ENCODE measurements around the gene VWA3A.
"Not testable (repeated sequence)": the region's sequence is repeated elsewhere in the genome, so short reads cannot be mapped to it uniquely, and the experiment has no call there.

VWA3A gene

DNA sequence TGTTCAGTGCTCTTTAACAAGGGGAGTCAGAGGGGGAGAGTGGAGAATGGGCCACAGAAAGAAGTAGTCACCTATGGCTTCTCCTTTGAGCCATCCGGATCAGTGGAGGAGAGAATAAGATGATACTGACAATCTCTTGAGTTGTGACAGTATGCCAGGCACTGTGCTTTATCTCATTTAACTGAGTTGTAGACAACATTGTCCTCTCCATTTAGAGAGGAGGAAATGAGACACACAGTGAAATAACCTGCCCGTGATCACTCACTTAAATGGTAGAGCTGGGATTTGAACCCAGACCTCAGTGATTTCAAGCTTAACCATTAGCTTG is 95.9 kb downstream of the VWA3A start:
- DNase-seq: no peak

DNA sequence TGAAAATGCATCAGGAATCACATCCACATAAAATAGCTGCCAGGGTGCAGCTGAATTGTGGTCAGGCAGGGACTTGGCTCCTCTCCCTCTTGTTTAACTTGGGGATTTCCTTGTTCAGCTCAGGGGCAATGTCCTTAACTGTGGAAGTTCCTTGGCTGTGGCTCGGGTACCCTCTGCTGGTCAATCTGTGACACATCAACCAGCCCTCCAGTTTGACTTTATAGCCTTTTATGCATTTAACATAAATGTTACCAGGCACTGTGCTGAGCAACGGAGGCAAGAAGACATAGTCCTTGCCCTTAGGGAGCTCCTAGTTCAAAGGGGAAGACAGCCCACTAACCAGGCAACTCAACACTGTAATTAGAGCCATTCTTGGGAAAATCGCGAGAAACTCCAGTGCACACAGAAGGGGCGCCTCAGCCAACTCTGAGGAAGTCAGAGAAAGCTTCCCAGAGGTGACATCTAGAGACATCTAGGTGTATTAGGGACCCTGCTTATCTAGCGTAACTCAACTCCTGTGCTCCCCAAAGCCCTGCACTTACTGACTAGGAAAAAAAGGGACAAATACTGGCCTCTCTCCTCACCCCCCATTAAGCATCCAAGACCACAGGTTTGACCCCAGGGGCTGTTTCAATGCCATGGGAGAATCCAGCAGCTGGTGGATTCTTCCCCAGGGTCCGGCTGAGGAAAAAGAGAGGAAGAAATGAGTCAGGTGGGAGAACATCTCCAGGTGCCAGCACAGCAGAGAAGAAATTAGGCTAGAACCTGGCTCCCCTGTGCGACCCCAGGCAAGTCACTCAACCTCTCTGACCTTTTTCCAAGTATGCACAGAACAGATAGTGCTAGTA is 96.5 kb downstream of the VWA3A start:
- peak; percentile 87 for DNase-seq

DNA sequence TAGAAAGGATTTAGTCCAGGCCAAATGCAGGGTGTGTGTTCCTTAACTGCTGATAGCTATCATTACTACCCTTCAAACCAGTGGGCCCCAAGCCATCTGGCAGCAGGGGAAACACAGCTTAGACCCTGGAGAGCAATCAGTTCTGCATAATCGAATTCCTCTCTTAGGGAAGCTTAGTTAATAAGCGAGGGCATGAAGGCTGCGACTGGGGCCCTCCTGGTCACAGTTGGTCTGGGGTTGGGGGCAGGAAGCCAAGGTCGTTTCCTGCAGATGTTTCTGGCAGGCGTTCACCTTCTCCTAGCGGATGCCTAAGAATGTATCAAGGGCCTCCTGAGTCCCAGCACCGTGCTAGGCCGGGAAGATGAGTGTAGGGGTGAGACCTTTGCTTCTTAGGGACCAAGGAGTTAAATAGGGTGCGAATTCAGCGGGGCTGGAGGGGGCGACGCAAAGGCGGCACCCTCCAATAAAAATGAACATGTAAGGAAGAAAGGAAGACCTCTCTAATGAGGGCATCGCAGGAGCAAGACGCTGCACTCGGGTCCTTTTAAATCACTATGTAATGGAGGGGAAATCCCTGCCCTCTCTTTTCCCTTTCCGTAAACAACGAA is 97.2 kb downstream of the VWA3A start:
- DNase-seq: peak; percentile 62

DNA sequence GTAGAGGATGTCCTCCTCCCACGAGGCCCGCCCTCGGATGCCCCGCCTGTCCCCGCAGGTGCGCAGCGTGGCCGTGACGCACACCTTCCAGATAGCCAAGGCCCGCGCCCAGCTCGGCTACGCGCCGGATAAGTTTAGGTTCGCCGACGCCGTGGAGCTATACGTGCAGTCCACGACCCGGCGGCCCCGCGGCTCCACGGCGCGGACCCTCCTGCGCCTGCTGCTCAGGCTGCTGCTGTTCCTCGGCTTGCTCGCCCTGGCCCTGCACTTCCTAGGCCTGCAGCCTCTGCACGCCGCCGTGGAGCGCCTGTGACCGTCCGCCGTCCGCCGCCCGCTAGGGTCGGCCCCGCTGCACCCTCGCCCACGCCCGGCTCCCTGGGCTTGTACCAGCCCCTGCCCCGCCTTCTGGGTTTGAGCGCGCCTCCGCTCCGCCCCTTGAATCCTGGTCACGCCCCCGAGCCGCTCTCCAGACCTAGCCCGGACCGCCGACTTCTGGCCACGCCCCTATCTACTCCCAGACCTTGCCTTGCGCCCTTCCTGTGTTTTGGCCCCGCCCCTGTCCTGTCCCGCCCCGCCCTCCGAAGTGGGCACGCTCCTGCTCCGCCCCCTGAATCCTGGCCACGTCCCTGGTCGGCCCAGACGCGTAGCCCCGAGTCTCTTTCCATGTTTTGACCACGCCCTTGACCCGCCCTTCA is 97.9 kb downstream of the VWA3A start:
- peak; percentile 99 for DNase-seq

DNA sequence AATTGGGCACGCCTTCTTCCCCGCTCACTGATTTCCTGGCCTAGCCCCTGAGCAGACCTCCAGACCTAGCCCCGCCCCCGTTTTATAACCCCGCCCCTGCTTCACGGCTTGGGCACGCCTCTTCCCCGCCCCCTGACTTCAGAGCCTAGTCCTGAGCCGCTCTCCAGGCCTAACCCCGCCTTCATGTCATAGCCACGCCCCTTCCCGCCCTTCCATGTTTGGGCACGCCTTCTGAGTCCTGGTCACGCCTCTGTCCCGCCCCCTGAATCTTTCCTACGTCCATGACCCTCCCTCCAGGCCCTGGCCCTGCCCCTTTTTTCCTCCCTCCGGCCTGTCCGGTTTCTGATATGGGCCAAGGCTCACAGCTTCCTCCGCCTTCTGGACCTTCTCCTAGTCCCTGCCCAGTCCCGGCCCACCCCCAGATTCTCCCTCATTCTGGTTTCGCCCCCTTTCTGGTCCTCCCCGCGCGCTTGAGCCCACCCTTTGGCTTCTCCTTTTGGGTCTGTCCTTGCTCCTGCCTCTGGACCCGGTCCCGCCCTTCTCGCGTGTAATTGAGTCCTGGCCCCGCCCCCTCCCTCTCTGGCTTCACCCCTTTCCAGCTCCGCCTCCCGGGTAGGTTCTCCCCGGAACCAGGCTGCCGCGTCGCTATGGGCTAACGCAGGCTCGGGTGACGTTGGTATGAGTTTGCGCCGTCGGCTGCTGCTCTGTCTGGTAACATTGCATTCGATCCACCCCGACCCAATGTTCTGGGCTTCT is 98.6 kb downstream of the VWA3A start:
- DNase-seq: peak; percentile 99

DNA sequence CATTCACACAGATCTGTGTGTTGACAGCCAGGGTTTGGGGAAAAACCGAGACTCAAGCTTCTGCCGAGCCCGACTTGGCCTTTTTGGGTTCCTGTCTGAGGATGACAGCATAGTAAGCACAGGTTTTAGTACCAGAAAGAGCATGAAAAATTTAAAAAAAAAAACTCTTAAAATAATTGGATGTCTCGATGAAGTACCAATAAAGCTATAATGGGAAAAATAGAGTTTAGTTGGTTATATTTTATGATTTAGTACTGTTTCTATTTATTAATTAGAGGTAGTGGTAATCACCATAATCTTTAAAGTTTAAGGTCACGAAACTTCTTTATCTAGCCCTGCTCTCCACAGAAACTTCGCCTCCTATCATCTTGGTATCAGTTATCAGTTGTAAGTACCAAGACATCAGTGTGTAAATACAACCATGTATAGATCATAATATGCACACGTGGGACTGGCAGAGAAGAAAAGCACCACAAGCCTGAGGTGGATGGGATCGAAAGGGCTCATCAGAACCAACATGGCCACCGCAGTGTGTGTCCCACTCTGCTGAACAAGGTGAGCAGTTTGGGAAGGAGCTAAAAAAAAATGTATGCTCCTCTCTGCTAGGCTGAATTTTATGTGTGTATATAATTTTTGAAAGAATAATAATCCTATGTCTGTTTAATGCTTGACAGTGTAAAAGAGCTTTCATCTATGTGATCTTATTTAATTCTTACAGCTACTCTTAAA is 99.4 kb downstream of the VWA3A start:
- DNase-seq: peak; percentile 31

DNA sequence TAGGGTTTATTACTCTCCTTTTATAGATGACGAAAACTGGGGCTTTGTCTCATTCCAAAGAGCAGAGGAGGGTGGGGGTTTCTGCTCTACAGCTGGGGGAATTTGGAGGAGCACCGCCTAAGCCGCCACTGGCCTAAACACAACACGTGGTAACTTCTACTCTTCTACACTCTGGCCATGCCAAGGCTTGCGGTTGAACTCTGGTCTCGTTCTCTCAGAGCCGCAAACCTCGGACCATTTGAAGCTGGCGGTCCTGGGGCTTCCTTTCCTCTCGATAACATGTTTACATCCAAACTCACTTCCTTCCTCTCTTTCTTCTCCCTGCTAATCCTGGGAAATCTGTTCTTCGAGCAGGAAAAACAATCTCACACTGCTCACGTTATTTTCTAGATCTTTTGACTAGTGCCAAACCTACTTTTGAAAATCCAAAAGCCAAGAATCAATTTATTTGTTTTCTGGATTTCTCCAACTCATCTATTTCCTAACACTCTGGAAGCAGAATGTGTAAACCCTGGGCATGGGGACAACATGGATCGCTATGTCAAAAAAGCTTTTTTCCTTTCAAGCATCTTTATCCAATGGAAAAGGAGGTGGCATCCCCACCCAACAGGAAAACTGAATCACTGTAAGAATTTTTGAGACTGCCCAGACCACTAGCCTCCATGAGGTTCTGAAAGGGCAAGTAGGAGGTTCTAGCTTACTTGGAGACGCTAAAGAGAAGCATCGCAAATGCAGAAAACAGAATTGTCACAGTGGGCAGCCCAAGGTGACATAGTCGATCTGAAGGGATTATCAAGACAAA is 100.1 kb downstream of the VWA3A start:
- DNase-seq: peak; percentile 93

DNA sequence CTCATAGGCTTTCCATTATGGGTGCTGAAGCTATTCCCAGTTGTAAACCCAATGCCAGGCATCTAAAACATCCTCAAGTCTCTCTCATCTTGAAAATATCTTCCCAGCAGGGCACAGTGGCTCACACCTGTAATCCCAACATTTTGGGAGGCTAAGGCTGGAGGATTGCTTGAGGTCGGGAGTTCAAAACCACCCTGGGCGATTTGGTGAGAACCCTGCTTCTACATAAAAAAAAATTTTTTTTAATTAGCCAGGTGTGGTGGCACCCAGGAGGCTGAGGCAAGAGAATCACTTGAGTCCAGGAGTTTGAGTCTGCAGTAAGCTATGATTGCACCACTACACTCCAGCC is 100.7 kb downstream of the VWA3A start:
- no peak for DNase-seq

DNA sequence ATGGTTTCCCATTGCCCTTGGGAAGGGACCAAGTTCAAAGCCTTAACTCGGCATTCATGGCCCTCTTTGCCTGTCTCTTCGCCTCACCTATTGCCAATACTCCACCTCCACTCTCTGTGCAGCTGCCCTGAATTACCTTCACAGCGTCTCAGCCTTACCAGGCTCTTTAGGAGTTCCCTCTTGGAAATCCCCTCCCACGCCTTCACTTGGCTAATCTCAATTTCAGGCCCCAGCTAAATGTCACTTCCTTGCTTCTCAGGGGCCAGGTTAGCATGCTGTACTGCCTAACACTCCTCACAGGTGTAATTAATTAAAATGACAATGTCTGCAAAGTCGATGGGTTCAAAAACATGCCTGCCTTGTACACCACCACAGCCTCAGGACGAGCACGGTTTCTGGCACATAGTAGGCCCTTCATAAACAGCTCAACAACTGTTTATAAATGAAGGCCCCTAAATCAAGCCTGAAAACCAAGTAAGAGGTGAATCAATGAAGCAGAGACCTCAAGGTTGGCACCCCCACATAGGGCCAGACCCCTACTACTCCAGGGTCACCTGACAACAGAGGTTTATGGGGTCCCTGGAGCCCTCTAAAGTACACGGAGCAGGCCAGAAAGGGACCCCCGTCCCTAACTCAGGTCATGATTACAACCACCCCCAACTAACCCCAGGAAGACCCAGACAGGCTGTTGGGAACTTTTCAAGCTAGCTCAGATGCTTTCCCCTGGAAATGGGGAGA is 102.5 kb downstream of the VWA3A start:
- peak; percentile 71 for DNase-seq

DNA sequence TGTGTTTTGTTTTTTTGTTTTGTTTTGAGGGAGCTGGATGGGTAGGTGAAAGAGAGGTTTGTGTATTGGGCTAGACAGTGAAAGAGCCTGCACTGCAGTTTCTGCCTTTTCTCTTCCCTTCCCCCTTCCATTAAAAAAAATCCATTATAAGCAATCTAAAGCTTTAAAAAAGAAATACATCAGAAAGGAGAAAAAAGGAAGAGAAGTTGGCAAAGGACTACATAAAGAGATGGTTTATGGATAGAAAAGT is 103.0 kb downstream of the VWA3A start:
- no peak for DNase-seq

DNA sequence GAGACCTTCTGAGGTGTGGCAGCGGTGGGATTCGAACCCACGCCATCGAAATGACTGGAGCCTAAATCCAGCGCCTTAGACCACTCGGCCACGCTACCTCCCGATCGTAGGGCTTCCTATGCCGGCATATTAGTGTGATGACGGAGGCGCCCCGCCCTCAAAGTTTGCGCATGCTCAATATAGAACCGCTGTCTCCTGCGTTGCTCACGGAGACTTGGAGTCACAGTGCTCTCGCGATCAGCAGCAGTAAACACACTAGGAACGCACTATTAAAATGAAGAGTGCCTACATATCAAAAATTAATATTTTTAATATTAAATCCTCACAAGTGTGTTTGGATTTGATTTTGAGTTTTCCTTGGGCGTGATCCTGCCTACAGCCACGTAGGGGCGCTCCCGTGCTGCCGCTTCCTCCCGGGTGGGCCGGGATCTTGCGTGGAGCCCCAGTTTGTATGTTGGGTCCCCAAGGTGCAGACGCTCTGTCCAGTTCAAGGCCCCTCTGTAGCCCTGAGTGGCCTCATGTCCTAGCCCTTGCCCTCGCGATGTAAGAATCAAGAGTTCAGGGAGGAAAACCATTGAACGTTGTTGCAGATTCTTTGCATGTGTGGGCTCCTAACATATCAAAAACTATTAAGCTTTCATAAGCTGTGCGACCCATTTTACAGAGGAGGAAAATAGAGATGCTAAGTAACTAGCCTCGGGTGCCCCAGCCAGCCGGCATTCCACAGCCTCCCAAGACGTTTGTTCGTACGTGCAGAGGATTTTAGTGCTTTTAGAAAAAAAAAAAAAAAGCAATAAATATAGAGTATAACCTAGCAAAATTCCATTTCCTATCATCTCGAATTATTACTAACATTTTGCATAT is 103.6 kb downstream of the VWA3A start:
- peak; percentile 83 for DNase-seq

DNA sequence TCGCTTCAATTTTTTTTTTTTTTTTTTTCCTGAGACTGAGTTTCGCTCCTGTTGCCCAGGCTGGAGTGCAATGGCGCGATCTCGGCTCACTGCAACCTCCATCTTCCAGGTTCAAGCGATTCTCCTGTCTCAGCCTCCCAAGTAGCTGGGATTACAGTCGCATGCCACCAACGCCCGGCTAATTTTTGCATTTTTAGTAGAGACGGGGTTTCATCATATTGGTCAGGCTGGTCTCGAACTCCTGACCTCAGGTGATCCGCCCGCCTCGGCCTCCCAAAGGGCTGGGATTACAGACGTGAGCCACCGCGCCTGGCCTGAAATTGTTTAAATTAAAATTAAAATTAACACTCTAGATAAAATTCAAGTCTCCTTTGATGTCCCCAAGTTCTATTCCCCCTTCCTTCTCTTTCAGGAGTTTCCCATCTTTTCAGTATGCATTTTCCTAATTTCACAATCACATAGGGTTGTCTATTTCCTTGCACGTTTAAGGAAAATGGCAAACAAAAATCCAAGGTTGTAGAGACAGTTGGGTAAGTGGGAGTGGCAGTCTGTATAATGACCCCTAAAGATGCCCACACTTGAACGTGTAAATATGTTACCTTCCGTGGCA is 104.3 kb downstream of the VWA3A start:
- not testable (repeated sequence) for DNase-seq

DNA sequence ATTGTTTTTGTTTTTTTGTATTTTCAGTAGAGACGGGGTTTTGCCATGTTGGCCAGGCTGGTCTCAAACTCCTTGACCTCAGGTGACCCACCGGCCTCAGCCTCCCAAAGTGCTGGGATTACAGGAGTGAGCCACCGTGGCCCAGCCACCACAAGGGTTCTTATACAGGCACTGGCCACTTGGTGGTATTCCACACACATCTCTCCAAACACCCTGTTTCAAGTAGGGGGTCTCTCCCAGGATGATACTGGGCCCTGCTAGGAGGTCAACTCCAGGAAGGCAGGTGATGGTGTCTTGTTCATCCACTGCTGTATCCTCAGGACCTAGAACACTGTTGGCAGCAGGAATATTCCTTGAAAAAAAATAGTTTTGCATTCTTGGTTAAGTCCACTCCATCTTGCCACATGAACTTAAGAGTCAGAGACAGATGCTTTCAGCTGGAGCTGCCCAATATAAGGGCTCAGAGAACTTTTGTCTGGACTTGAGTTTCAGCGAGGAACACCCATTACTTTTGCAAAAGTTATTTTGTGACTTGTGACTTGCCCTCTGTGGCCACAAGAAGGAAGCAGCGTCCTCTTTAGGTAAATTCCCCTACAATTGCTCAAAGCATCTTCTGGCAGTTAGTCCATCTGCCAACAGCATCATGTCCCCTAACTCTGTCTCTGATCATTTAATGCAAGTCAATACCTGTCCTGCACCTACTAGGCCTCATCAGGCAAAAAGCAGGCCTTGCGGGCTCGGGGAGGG is 106.4 kb downstream of the VWA3A start:
- peak; percentile 85 for DNase-seq

DNA sequence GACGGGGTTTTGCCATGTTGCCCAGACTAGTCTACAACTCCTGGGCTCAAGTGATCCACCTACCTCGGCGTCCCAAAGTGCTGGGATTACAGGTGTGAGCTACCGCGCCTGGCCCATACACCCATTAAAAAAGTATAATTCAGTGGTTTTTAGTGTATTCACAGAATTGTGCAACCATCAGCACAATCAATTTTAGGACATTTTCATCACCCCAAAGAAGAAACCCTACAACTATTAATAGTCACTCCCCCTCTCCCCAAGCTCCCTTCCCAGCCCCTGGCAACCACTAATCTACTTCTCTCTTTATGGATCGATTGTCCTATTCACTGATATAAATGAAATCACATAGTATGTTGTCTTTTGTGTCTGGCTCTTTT is 109.9 kb downstream of the VWA3A start:
- DNase-seq: no peak

DNA sequence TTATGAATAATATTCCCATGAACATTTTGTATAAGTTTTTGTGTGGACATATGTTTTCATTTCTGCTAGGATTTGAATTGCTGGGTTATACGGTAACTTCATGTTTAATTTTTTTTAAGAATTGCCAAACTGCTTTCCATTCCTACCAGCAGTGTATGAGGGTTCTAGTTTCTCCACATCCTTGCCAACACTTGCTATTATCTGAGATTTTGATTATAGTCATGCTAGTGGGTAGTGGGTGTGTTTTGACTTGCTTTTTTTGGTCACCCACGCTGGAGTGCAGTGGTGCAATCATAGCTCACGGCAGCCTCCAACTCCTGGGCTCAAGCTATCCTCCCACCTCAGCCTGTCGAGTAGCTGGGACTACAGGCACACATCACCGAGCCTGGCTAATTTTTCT is 110.8 kb downstream of the VWA3A start:
- no peak for DNase-seq

DNA sequence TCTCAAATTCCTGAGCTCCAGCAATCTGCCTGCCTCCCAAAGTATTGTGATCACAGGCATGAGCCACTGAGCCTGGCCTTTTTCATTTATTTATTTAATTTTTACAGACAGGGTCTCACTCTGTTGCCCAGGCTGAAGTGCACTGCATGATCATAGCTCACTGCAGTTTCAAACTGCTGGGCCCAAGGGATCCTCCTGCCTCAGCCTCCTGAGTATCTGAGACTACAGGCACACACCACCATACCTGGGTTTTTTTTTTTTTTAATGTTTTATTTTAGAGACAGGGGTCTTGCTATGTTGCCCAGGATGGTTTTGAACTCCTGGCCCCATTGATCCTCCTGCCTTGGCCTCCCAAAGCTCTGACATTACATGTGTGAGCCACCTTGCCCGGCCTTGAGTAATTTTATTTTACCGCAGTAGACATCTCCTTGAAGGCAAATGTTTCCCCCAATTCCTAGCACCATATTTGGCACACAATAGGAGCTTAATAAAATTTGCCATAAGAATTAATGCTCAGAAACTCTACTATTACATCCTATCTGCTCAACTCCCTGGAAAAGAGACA is 111.8 kb downstream of the VWA3A start:
- DNase-seq: no peak

DNA sequence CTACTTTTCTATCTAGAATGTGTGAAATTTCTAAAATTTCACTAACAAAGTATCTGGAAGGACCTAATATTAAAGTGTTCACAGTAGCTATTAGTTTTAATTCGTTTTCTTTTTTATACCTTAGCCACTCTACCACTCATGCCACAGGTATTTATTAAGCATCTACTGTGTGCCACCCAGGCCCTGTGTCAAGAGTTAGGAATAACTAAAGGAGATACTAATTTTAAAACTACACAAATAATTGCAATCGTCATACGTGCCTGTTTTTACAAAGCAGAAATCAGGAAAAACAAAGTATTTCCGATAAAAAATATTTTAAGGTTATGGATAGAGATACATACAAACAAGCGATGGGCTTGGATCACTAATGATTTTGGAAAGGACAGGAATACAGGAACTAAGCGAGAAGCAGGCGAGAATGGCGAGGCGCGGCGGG is 113.3 kb downstream of the VWA3A start:
- no peak for DNase-seq

DNA sequence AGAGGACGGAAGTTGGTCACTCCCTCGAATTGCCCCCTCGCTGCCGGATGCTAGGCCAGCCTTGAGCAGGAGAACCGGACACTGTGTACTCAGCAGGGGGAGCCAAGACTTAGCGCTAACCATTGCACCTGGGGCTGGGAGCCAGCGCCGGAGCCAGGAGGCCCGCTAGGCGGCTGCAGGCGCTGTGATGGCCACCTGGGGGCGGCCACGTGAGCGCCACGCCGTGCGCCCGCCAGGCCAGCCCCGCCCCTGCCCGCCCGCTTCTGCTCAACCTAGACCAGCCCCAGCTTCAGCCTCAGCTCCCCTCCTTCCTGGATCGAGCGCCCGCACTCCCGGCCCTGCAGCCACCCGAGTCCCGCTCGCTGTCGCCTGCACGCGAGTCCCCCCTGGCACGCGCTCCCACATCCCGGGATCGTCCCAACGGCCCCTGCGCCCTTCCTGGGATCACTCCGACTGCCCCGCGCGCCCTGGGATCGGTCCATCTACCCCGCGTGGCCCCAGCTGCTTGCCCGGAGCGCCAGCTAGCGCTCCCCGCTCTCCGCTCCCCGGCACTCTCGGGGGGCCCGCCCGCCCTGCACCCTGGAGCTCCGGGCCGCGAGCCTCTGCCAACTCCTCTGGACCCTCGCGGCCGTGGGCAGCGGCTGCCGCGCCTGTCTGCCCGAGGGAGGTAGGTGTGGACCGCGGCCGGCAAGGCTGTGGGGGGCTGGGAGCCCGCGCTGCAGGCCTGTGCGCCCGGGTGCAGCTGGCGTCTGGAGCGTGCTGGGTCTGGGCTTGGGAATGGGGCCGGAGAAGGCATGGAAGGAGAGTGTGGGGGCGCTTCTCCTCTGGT is 113.9 kb downstream of the VWA3A start, which contains the start of gene EEF2K:
TSS of gene EEF2K (plus strand) at position 266 of the 829 bp plus-strand sequence. CDS start 19,452 bp downstream, outside the sequence.
- DNase-seq: peak; percentile 81
